HEK293 (cell line): ENCODE results near the gene ALPG.

ENCODE experiments used
- CTCF ChIA-PET: fragments of 350-600 bp; formaldehyde crosslinking; extraction: SDS; loops from one replicate; lab custom pipeline; 2021; ENCODE audit warnings: antibody characterized with exemption; lab: Yijun Ruan, JAX
- POLR2A ChIA-PET: fragments of 300-600 bp; formaldehyde crosslinking; extraction: SDS; loops from one replicate; lab custom pipeline; 2020; ENCODE audit warnings: antibody characterized with exemption, inconsistent platforms; lab: Yijun Ruan, JAX
- H3K27ac ChIP-seq: fragments of 200-500 bp; sonication (Bioruptor generic); 2 replicates; pipeline ENCODE4 v1.5.1; 2014; ENCODE audit warnings: low read depth, low read length, control low read depth, inconsistent platforms; ENCODE audit errors: extremely low read depth
- H3K36me3 ChIP-seq, 2 experiments: fragments of 200-500 bp in 1 of 2; sonication (Bioruptor generic) in 1 of 2; 1 replicate in 1 of 2; 2 replicates in 1 of 2; pipeline ENCODE4 v1.5.1; 2014 to 2017; ENCODE audit warnings: inconsistent platforms in 2 of 2, low read length in 2 of 2; ENCODE audit not compliant: control insufficient read depth in 2 of 2, insufficient read depth in 1 of 2
- H3K4me1 ChIP-seq: fragments of 200-500 bp; sonication (Bioruptor generic); 2 replicates; pipeline ENCODE4 v1.5.1; 2014; ENCODE audit warnings: mild to moderate bottlenecking, low read length, inconsistent platforms; ENCODE audit not compliant: control insufficient read depth, insufficient read depth
- H3K4me3 ChIP-seq: 2 replicates; pipeline ENCODE4 v1.5.1; 2011; ENCODE audit warnings: low read depth, mild to moderate bottlenecking, control low read depth, low read length, moderate library complexity
- H3K9me3 ChIP-seq: fragments of 200-500 bp; sonication (Bioruptor generic); 2 replicates; pipeline ENCODE4 v1.5.1; 2014; ENCODE audit warnings: low read depth, low read length, inconsistent platforms; ENCODE audit not compliant: control insufficient read depth, insufficient read depth
- KLF1 ChIP-seq: fragments of 450-650 bp; formaldehyde crosslinking; IDR thresholded peaks from 2 replicates; pipeline ENCODE4 v1.5.1; 2016; ENCODE audit warnings: missing biosample characterization, missing genetic modification characterization
- MEIS1 ChIP-seq: sonication (generic); formaldehyde crosslinking; IDR thresholded peaks from 2 replicates; pipeline ENCODE4 v1.8.1; 2022; ENCODE audit warnings: missing genetic modification reagents, mild to moderate bottlenecking, borderline replicate concordance
- OVOL3 ChIP-seq: fragments of 450-650 bp; formaldehyde crosslinking; IDR thresholded peaks from 2 replicates; pipeline ENCODE4 v1.5.1; 2016; ENCODE audit warnings: missing biosample characterization, missing genetic modification characterization
- TCF7L2 ChIP-seq: IDR thresholded peaks from 2 replicates; pipeline ENCODE4 v1.6.1; 2011; ENCODE audit warnings: low read depth, mild to moderate bottlenecking, inconsistent platforms, low read length, moderate library complexity, borderline replicate concordance
- YY1 ChIP-seq: fragments of 450-650 bp; formaldehyde crosslinking; IDR thresholded peaks from 2 replicates; pipeline ENCODE4 v1.5.1; 2018; ENCODE audit warnings: missing biosample characterization, missing genetic modification characterization
- ZBTB21 ChIP-seq: fragments of 450-650 bp; formaldehyde crosslinking; IDR thresholded peaks from 2 replicates; pipeline ENCODE4 v1.5.1; 2017; ENCODE audit warnings: missing biosample characterization, missing genetic modification characterization
- ZEB2 ChIP-seq: fragments of 450-650 bp; formaldehyde crosslinking; IDR thresholded peaks from 2 replicates; pipeline ENCODE4 v1.5.1; 2016; ENCODE audit warnings: missing biosample characterization, missing genetic modification characterization
- ZFP3 ChIP-seq: fragments of 450-650 bp; formaldehyde crosslinking; IDR thresholded peaks from 2 replicates; pipeline ENCODE4 v1.5.1; 2016; ENCODE audit warnings: low read depth, missing biosample characterization, missing genetic modification characterization
- ZNF121 ChIP-seq: fragments of 450-650 bp; formaldehyde crosslinking; IDR thresholded peaks from 2 replicates; pipeline ENCODE4 v1.5.1; 2016; ENCODE audit warnings: missing biosample characterization, missing genetic modification characterization
- ZNF138 ChIP-seq: fragments of 450-650 bp; formaldehyde crosslinking; IDR thresholded peaks from 2 replicates; pipeline ENCODE4 v1.5.1; 2016; ENCODE audit warnings: missing biosample characterization, missing genetic modification characterization, borderline replicate concordance
- ZNF146 ChIP-seq: fragments of 450-650 bp; formaldehyde crosslinking; IDR thresholded peaks from 2 replicates; pipeline ENCODE4 v1.5.1; 2016; ENCODE audit warnings: missing biosample characterization, missing genetic modification characterization
- ZNF155 ChIP-seq: fragments of 450-650 bp; formaldehyde crosslinking; IDR thresholded peaks from 2 replicates; pipeline ENCODE4 v1.5.1; 2016; ENCODE audit warnings: missing biosample characterization, missing genetic modification characterization
- ZNF157 ChIP-seq: fragments of 450-650 bp; formaldehyde crosslinking; IDR thresholded peaks from 2 replicates; pipeline ENCODE4 v1.5.1; 2016; ENCODE audit warnings: missing biosample characterization, missing genetic modification characterization
- ZNF16 ChIP-seq: fragments of 450-650 bp; formaldehyde crosslinking; IDR thresholded peaks from 2 replicates; pipeline ENCODE4 v1.5.1; 2016; ENCODE audit warnings: low read depth, missing biosample characterization, missing genetic modification characterization
- ZNF24 ChIP-seq: fragments of 450-650 bp; formaldehyde crosslinking; IDR thresholded peaks from 2 replicates; pipeline ENCODE4 v1.5.1; 2016; ENCODE audit warnings: missing biosample characterization, missing genetic modification characterization
- ZNF292 ChIP-seq: fragments of 450-650 bp; formaldehyde crosslinking; IDR thresholded peaks from 2 replicates; pipeline ENCODE4 v1.5.1; 2016; ENCODE audit warnings: low read depth, missing biosample characterization, missing genetic modification characterization, borderline replicate concordance
- ZNF324 ChIP-seq: fragments of 450-650 bp; formaldehyde crosslinking; IDR thresholded peaks from 2 replicates; pipeline ENCODE4 v1.5.1; 2016; ENCODE audit warnings: missing biosample characterization, missing genetic modification characterization
- ZNF366 ChIP-seq: fragments of 450-650 bp; formaldehyde crosslinking; conservative IDR thresholded peaks from 2 replicates; pipeline ENCODE4 v1.5.1; 2016; ENCODE audit warnings: missing biosample characterization, missing genetic modification characterization
- ZNF398 ChIP-seq: fragments of 450-650 bp; formaldehyde crosslinking; IDR thresholded peaks from 2 replicates; pipeline ENCODE4 v1.5.1; 2017; ENCODE audit warnings: missing biosample characterization, missing genetic modification characterization
- ZNF426 ChIP-seq: fragments of 450-650 bp; formaldehyde crosslinking; IDR thresholded peaks from 2 replicates; pipeline ENCODE4 v1.5.1; 2017; ENCODE audit warnings: missing biosample characterization, missing genetic modification characterization, mild to moderate bottlenecking, inconsistent platforms, moderate library complexity
- ZNF473 ChIP-seq: fragments of 450-650 bp; formaldehyde crosslinking; IDR thresholded peaks from 2 replicates; pipeline ENCODE4 v1.5.1; 2017; ENCODE audit warnings: missing biosample characterization, missing genetic modification characterization
- ZNF560 ChIP-seq: fragments of 450-650 bp; formaldehyde crosslinking; IDR thresholded peaks from 2 replicates; pipeline ENCODE4 v1.5.1; 2017; ENCODE audit warnings: missing biosample characterization, missing genetic modification characterization, borderline replicate concordance
- ZNF600 ChIP-seq: fragments of 450-650 bp; formaldehyde crosslinking; IDR thresholded peaks from 2 replicates; pipeline ENCODE4 v1.5.1; 2016; ENCODE audit warnings: missing biosample characterization, missing genetic modification characterization
- TF ChIP-seq, protein P1 (sequence below): fragments of 450-650 bp; formaldehyde crosslinking; IDR thresholded peaks from 2 replicates; pipeline ENCODE4 v1.5.1; 2016; ENCODE audit warnings: missing biosample characterization, missing genetic modification characterization
- TF ChIP-seq, protein P2 (sequence below): fragments of 450-650 bp; formaldehyde crosslinking; IDR thresholded peaks from 2 replicates; pipeline ENCODE4 v1.5.1; 2016; ENCODE audit warnings: missing biosample characterization, missing genetic modification characterization
- TF ChIP-seq, protein P3 (sequence below): fragments of 450-650 bp; formaldehyde crosslinking; IDR thresholded peaks from 2 replicates; pipeline ENCODE4 v1.5.1; 2017; ENCODE audit warnings: missing biosample characterization, missing genetic modification characterization
- TF ChIP-seq, protein P4 (sequence below): fragments of 450-650 bp; formaldehyde crosslinking; IDR thresholded peaks from 2 replicates; pipeline ENCODE4 v1.5.1; 2016; ENCODE audit warnings: missing biosample characterization, missing genetic modification characterization

The ALPG gene

DNA sequence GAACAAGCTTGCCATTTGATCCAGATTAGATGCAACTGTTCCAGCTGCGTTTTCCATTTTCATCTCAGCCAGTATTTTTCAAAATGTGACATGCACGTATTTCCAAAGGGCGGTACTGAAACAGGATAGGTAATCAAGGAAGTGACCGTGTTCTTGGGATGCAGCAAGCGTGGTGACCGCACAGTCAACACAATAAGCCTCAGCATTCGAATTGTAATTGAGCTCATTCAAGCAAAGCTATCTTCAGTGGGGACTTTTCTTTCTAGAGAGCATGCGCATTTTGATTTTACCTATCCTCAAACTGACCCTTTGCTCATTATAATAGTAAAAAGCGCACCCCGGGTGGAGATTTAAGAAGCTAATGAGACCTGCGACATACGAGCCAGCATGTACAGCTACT lies 31.5 kb upstream of the ALPG start:
- Histone ChIP-seq H3K4me3 (no peak overlapping the region), H3K27ac (no peak overlapping the region), H3K9me3 (no peaks in the 10 kb centered on the region), H3K4me1 (no peaks in the 10 kb centered on the region), H3K36me3 (no peaks in the 10 kb centered on the region)
- CTCF ChIA-PET, result interaction anchor here (0.6 to 2.3 kb wide), 5 partner anchors 9 to 477 kb away, joined by 3 to 6 read pairs (median 3); no protein-coding TSS in a partner anchor
- TF ChIP-seq, protein P1, sequence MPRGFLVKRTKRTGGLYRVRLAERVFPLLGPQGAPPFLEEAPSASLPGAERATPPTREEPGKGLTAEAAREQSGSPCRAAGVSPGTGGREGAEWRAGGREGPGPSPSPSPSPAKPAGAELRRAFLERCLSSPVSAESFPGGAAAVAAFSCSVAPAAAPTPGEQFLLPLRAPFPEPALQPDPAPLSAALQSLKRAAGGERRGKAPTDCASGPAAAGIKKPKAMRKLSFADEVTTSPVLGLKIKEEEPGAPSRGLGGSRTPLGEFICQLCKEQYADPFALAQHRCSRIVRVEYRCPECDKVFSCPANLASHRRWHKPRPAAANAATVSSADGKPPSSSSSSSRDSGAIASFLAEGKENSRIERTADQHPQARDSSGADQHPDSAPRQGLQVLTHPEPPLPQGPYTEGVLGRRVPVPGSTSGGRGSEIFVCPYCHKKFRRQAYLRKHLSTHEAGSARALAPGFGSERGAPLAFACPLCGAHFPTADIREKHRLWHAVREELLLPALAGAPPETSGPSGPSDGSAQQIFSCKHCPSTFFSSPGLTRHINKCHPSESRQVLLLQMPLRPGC (tag by site-specific recombination), result no peak
- TF ChIP-seq, protein P2, sequence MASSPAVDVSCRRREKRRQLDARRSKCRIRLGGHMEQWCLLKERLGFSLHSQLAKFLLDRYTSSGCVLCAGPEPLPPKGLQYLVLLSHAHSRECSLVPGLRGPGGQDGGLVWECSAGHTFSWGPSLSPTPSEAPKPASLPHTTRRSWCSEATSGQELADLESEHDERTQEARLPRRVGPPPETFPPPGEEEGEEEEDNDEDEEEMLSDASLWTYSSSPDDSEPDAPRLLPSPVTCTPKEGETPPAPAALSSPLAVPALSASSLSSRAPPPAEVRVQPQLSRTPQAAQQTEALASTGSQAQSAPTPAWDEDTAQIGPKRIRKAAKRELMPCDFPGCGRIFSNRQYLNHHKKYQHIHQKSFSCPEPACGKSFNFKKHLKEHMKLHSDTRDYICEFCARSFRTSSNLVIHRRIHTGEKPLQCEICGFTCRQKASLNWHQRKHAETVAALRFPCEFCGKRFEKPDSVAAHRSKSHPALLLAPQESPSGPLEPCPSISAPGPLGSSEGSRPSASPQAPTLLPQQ (tag by site-specific recombination), result no peak
- TF ChIP-seq, protein P3, sequence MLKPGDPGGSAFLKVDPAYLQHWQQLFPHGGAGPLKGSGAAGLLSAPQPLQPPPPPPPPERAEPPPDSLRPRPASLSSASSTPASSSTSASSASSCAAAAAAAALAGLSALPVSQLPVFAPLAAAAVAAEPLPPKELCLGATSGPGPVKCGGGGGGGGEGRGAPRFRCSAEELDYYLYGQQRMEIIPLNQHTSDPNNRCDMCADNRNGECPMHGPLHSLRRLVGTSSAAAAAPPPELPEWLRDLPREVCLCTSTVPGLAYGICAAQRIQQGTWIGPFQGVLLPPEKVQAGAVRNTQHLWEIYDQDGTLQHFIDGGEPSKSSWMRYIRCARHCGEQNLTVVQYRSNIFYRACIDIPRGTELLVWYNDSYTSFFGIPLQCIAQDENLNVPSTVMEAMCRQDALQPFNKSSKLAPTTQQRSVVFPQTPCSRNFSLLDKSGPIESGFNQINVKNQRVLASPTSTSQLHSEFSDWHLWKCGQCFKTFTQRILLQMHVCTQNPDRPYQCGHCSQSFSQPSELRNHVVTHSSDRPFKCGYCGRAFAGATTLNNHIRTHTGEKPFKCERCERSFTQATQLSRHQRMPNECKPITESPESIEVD (tag by site-specific recombination), result no peak
- no peak for TF ChIP-seq ZFP3 (tag by site-specific recombination)
- TF ChIP-seq, protein P4, sequence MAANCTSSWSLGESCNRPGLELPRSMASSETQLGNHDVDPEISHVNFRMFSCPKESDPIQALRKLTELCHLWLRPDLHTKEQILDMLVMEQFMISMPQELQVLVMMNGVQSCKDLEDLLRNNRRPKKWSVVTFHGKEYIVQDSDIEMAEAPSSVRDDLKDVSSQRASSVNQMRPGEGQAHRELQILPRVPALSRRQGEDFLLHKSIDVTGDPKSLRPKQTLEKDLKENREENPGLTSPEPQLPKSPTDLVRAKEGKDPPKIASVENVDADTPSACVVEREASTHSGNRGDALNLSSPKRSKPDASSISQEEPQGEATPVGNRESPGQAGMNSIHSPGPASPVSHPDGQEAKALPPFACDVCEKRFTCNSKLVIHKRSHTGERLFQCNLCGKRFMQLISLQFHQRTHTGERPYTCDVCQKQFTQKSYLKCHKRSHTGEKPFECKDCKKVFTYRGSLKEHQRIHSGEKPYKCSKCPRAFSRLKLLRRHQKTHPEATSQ (tag by site-specific recombination), result no peak
- TF ChIP-seq ZNF560, result no peak
- no peak for TF ChIP-seq OVOL3 (tag by site-specific recombination)
- TF ChIP-seq ZNF138 (tag by site-specific recombination), result no peak
- no peak for TF ChIP-seq ZNF155 (tag by site-specific recombination)
- TF ChIP-seq ZNF426 (tag by site-specific recombination), result no peak
- no peak for TF ChIP-seq ZNF600 (tag by site-specific recombination)
- POLR2A ChIA-PET, result no interaction called here

- H3K4me3 ChIP-seq, result no peak overlapping the region
- TF ChIP-seq TCF7L2 (no peak), YY1 (no peak), ZNF292 (no peak), ZNF473 (tag by site-specific recombination) (no peak), ZNF146 (no peak), ZNF121 (tag by site-specific recombination) (no peak), MEIS1 (no peak), ZNF24 (no peak), ZBTB21 (tag by site-specific recombination) (no peak), ZNF324 (tag by site-specific recombination) (no peak), ZNF366 (tag by site-specific recombination) (no peak), ZNF157 (tag by site-specific recombination) (no peak), ZEB2 (tag by site-specific recombination) (no peak), ZNF16 (tag by site-specific recombination) (no peak), ZNF398 (no peak), KLF1 (no peak)
- CTCF ChIA-PET, result interaction anchor here (0.7 to 1.2 kb wide), 3 partner anchors 9 to 478 kb away, joined by 3 read pairs; no protein-coding TSS in a partner anchor
- H3K9me3 ChIP-seq, result no peaks in the 10 kb centered on the region
- no peaks in the 10 kb centered on the region for H3K36me3 ChIP-seq
- no peaks in the 10 kb centered on the region for H3K4me1 ChIP-seq
- POLR2A ChIA-PET, result no interaction called here
- H3K27ac ChIP-seq, result no peak overlapping the region
These were observed 30.4 kb upstream of the ALPG start for GRCh38 chr2:232376260-232376659.
